HG03108 (cell line): ENCODE measurements around the gene STYX.
"Not testable (repeated sequence)": the region's sequence is repeated elsewhere in the genome, so short reads cannot be mapped to it uniquely, and the experiment has no call there.

Experiments
- ATAC-seq: cut with Tn5 transposase; IDR thresholded peaks from one replicate; pipeline ENCODE4 v1.9.1; 2021; ENCODE audit warnings: moderate library complexity; ENCODE audit not compliant: unreplicated experiment

The STYX gene

GRCh38 chr14:52723514-52724359 is 6.2 kb upstream of the STYX start:
- ATAC-seq = no peak

GRCh38 chr14:52724360-52724644 is 5.7 kb upstream of the STYX start:
- no peak for ATAC-seq

GRCh38 chr14:52727509-52727908 is 2.5 kb upstream of the STYX start:
- ATAC-seq = not testable (repeated sequence)

GRCh38 chr14:52729035-52729434 is 931 bp upstream of the STYX start:
- ATAC-seq = not testable (repeated sequence)

- no peak for ATAC-seq
Measured at GRCh38 chr14:52729585-52729924, 411 bp upstream of the STYX start.

- no peak for ATAC-seq
Measured at GRCh38 chr14:52730709-52731111, 744 bp downstream of the STYX start.

GRCh38 chr14:52733824-52734223 is 3.9 kb downstream of the STYX start:
- no peak for ATAC-seq

GRCh38 chr14:52735921-52736489 is 6.0 kb downstream of the STYX start:
- no peak for ATAC-seq

- no peak for ATAC-seq
Measured at GRCh38 chr14:52738409-52738808, 8.4 kb downstream of the STYX start.

- ATAC-seq = no peak
Measured at GRCh38 chr14:52740751-52741150, 10.8 kb downstream of the STYX start.

GRCh38 chr14:52741865-52742264 is 11.9 kb downstream of the STYX start:
- ATAC-seq = peak; percentile 33

- no peak for ATAC-seq
Measured at GRCh38 chr14:52748647-52749292, 18.8 kb downstream of the STYX start.

GRCh38 chr14:52755607-52756316 is 25.8 kb downstream of the STYX start:
- no peak for ATAC-seq

- ATAC-seq = no peak
Measured at GRCh38 chr14:52759145-52759544, 29.2 kb downstream of the STYX start.

- not testable (repeated sequence) for ATAC-seq
Measured at GRCh38 chr14:52762923-52763322, 33.0 kb downstream of the STYX start.

GRCh38 chr14:52767058-52767833 is 37.3 kb downstream of the STYX start:
- no peak for ATAC-seq

GRCh38 chr14:52769887-52770286 is 39.9 kb downstream of the STYX start:
- ATAC-seq = no peak

- ATAC-seq = no peak
Measured at GRCh38 chr14:52776816-52777215, 46.9 kb downstream of the STYX start.

- no peak for ATAC-seq
Measured at GRCh38 chr14:52778702-52779101, 48.7 kb downstream of the STYX start.

- no peak for ATAC-seq
Measured at GRCh38 chr14:52780893-52781292, 50.9 kb downstream of the STYX start.

GRCh38 chr14:52781629-52782028 is 51.7 kb downstream of the STYX start:
- ATAC-seq = no peak
